HG02623 (cell line): ENCODE data around the gene RGS16.

Experiments
- ATAC-seq: cut with Tn5 transposase; IDR thresholded peaks from one replicate; pipeline ENCODE4 v1.9.1; 2021; ENCODE audit warnings: moderate library complexity; ENCODE audit not compliant: unreplicated experiment

Gene RGS16

DNA sequence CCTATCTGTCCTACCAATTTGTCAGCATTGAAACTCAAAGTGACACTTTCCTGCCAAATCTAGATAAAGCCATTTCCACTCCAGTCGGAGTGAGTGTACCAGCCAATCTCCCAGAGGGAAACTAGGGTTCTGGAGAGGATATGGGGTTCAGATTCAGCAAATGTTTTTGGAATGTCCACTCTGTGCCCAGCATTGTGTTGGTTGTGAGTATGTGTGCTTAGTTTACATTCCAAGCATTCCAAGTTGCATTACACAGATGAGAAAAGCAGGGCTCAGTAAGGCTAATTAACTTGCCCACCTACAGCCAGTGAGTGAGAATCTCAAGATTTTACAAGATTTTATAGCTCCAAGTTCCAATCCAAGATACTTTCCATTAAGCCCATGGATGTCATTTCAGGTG lies 26.4 kb upstream of the RGS16 start:
- ATAC-seq = no peak

DNA sequence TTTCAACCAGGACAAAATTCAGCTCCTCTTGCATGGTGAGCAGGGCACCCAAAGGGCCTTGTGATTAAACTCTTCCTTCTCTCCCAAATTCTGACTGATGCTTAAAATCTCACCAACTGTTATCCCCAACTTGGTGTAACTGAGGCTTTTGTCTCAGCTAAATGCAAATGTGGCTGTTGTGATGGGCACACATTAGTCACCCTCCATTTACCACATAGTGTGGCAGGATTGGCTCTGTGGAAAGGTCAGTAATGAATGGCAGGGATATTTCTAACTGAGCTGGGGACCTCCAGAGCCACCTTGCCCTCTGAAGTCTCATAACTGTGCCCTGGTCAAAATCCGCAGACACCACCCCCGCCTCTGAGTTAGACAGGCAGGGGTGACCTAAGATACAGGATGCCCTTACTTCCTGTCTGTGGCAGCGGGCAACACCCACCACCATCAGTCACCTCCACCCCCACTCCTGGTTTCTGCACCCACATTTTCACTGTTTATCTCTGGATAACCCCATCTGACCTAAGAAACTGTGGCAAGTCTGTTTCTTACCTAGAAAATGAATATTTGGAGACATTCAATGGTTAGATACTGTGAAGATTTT lies 25.4 kb upstream of the RGS16 start:
- peak; percentile 46 for ATAC-seq

DNA sequence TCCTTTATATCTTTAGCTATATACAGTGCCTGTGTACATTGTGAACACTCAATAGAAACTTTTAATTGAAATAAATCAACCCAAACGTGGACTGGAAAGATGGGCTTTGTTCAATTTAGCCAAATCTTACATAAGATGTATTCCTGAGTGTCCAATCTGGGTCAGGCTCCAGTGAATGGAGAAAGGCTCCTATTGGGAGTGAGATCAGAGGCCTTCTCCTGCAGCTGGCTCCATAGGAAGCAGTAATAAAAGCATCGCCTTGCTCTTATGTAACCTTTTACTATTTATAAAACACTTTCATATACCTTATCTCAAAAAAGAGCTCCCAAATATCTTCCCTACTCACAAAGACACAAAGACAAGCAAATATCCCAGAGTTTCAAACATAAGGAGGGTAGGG lies 24.9 kb upstream of the RGS16 start:
- no peak for ATAC-seq

GRCh38 chr1:182628657-182629056 lies 24.5 kb upstream of the RGS16 start:
- no peak for ATAC-seq

DNA sequence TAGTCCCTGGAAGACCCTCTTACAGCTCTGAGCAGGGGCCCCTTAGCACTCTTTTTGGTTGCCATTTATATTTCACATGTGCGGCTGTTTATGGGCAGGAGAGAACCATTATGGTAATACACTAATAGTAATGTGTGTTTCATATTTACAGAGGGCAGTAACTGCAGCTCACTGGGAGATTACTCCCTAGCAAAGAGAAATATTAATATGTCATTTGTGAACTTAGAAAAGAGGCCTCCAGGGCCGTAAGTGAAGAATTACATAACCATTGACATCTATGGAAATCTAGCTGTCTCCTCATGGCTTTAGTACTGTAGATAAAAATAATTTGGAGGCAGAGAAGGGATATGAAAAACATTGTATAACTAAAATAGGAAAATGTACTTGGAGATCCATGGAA lies 23.4 kb upstream of the RGS16 start:
- ATAC-seq = no peak

- no peak for ATAC-seq
These were observed 22.3 kb upstream of the RGS16 start for GRCh38 chr1:182626527-182626926.

GRCh38 chr1:182625719-182626504 lies 21.7 kb upstream of the RGS16 start:
- ATAC-seq = no peak

- ATAC-seq = no peak
These were observed 20.8 kb upstream of the RGS16 start for GRCh38 chr1:182625024-182625423.

DNA sequence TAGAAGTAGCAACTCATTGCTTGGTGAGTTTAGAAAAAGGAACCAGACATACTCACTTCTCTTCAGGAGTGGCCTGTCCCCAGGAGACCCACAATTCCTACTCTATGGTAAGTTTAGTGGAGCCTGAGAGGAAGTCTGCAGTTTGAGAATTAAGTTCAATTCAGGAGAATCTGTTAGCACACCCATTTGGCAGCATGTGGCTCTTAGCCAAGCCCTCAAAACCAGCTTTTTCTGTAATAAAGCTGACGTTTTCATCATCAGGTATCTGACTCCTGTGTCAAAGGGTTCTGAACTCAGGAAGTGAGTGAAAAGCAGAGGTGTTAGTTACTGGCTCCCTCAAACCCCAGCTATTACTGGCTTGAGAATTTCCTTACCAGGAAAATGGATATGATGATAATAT lies 20.4 kb upstream of the RGS16 start:
- ATAC-seq = no peak

DNA sequence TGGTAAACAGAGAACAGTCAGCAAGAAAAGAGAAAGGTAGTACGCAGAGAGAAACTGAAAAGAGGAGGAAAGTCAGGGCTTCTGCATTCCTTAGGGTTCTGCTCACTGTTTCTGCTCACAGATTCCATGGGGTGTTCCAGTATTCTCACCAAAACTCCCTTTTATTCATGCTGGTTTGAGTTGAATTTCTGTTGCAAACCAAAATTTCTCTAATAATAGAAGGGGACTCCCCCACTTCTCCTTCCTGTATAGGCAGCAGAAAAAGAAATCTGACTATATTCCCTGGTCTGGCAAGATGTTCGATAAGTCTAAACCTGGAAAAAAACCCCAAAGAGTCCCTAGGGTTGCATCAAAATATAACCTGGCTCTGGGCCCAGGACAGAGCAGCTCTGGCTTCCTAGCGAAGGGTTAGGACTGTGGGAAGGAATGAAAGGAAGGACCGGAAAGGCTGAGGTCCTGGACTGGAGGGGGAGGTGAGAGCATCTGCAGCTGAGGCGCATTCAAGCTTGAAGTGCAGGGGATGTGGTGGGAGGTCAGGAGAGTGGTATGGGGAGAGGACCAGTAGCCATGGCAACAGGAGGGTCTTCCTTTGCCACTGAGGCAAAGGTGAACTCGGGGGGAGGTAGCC lies 18.8 kb upstream of the RGS16 start:
- peak; percentile 53 for ATAC-seq

DNA sequence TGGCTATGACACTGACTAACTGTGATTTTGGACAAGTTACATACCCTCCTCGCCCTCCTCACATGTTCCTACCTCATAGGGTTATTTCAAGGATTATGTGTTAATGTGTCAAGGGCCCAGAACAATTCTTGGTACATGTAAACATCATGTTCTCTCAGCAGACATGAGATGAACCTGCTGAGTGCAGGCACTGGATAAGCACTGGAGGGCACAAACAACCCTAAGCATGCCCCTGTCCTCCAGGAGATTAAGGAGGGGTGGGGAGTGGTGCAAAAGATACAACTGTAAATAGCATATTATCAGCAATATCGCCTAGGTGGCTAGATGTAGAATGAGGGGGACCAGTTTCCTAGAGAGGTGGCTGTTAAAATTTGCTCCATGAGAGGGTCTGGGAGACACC lies 17.7 kb upstream of the RGS16 start:
- ATAC-seq = no peak

DNA sequence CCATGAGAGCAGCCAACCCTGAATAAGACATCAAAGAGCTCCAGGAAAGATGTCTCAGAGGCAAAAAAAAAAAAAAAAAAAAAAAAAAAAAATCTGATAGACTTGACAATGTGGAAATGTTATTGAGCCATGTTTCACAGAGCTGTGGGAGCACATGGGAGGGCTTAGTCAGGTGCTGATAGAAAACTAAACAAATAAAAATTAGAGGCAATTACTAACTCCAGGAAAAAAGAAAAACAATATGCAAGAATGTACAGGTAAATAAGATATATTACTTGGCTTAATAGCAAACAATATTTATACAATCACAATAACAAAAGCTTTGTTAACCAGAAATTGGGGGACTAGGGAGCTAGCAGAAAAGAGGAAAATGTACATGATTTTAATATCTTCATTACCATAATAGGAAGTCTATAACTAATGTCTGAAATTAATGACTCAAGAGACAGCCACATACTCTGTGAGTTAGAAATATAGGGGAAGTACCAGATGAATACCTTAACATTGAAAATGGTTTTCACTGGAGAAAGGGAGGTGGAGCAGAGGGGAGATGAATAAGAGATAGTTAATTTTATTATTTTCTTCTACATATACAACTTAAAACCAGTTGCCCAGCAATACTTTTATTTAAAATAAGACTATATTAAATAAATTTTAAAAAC lies 16.9 kb upstream of the RGS16 start:
- ATAC-seq = no peak

GRCh38 chr1:182617734-182618351 lies 13.7 kb upstream of the RGS16 start:
- ATAC-seq = no peak

DNA sequence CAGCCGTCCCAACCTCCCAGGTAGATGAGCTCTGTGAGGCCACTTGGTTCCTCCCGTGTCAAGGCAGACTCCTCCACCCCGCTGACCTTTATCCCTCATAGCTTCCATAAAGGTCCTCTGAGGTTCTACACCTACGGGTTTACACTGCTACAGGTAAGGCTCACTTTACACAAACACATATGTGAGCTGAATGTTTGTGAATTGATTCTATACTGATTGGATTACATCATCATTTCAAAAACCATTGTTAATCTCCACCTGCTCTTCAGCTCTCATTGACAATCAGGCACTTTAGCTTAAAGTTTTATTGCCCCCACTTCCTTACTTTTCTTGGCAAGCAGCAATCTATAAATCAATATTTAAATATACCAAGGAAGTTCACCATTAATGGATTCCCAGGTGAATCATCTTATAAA lies 12.8 kb upstream of the RGS16 start:
- ATAC-seq = no peak

DNA sequence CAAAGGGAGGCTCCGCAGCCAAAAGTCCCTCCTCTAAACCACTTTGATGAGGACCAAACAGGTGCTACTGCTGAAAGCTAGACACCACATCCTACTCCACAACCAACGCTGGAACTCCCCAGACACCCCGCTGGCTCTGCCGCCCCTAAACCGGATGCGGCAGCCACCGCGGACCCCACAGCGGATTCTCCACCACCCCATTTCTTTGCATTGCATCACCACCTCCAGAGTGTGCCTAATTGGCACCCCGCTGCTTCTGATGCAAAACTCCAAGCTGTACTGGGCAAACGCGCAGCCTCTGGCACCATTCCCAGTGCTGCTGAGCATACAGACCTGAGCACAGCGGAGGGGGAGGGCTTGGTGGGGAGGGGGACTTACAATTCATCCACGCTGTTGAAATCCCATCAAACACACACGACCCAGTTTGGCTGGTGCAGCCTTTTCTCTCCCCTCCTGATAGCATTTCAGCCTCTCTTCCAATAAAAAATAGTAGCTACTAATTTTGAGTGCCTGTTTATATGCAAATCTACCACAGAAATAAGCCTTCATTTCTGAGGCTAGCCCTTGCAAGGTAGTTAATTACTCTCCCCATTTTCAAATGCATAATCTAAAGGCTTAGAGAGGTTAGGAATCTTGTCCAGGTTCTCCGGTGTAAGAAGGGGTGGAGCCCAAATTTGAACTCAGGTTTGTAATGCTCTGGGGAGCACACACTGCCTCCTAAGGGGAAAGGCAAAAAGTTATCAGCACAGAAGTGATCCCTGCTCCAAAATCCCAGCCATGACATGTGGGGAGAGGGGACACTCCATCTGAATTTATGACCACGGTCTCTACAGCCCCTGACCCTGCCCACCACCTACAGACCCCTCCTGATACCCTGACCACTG lies 12.2 kb upstream of the RGS16 start:
- peak; percentile 72 for ATAC-seq

GRCh38 chr1:182615468-182616129 lies 11.4 kb upstream of the RGS16 start:
- peak; percentile 17 for ATAC-seq

DNA sequence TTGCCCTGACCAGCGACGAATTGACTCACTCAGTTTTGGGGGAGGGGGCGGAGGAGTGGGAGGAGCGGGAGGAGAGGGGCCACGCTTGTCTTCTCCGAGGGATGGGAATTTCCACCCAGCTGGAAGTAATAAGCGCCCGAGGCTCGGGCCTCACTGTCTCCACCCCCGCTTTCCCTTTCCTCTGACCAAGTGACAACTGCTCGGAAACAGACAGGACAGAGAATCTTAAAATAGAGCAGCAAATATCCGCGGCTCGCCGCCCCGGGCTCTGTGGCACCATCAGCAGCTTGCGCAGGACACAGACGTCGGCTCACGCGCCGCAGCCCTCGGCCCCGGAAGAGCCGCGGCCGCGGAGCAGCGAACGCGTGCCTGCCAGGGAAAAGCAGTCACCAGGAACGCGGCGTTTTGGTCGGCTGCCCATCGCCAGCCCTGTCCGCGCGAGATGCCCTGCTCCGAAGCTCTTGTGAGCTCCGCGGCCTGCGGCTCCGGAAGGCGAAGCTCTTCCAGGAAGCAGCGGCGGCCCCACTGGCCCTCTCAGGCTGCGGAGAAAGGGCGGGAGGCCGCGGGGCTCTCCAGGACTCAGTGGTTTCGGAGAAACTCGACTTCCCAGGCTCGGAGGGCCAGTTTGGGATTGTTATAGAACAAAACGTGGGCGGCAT lies 10.7 kb upstream of the RGS16 start:
- peak; percentile 38 for ATAC-seq

GRCh38 chr1:182611787-182612186 lies 7.6 kb upstream of the RGS16 start:
- no peak for ATAC-seq

DNA sequence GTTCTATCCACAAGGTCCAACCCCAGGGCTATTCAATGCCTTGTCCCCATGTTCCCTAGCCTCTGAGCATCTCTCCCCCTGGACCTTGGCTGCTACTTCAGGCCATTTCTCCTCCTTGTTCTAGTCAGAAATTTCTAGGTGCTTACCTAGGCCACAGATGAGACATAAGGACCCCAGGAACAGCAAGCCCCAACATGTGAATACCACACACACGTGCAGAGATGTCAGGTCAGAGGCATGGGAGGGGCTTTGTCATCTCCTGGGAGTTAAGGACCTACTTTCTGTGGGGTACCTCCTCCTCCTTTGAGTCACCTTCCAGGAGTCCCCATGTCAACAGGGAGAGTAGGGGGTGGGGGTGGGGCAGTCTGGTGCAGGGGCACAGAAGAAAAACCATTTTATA lies 7.1 kb upstream of the RGS16 start:
- no peak for ATAC-seq
